T1000 (cell line): ENCODE results near the gene IGSF21.

Source experiments
- DNase-seq: peaks from one replicate; lab custom pipeline; 2025; ENCODE audit warnings: mixed read lengths; lab: John Stamatoyannopoulos, UW

IGSF21 gene

DNA sequence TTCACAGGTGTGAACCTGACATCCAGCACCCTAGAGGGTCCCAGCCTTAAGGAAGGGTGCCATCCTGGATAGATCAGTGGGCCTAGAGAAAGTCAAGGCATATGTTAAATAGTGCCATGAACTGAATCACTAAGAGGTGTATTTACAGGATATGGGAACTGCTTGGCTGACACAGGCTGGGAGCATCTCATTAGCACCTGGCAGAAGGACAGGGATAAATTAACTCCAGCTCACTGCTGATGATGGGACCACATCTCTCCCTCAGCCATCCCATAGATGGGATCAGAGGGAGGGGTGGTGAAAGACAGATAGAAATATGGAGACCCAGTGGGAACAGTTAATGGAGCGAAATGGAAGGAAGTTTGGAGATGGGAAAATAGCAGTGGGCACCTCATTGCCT is 122.0 kb downstream of the IGSF21 start:
- DNase-seq, result no peak

DNA sequence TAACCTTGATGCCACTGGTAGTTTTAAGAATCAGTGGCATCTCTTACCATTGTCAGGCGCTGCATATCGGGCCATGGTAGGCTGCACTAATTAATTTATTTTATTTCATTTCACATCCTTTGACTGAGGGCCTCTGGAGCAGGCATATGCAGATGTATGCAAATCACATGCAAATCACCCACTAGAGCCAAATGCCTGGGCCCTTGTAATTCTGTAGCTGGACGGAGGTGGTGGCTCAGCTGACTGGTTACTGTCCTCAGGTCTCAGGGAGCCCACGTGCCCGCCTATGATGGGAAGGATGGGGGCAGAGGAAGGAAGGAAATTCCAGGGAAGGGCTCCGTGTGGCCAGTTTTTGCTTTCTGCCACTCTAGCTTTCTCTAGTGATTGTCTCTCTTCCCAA is 122.7 kb downstream of the IGSF21 start:
- DNase-seq, result no peak

DNA sequence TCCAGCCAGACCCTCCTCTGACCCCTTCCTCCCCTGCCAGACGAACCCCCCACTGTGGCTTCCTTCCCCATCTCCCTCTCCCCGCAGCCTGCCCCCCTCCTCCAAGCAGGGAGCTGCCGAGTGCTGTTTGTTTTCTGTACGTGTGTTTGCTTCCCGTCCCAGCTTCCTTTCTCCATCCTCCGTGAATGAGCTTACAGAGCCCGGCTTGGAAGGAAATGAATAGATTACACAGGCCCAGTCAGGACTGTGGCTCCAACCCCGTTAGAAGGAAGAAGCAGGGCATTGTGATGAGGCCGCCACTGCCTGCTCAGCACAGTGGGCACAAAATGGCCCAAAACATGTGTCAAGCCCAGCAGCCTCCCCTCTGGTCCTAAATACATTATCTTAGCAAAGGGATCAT is 123.2 kb downstream of the IGSF21 start:
- DNase-seq, result no peak

DNA sequence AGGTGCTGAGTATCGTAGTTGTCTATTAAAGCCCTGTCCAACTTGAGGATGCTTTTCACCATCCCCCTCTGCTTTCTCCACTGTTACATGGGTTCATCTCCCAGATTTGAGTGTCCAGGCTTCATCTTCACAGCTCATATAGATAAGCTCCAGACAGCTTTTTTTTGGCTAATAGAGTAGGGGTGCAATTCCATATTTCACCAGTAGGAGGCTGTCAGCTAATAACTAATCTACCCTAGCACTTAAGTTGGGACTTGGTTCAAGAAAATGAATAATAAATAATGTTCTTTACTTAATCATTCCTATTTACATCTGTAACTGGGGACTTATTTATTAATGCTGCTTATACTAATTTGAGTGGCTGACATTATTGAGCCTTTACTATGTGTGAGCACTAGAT is 124.5 kb downstream of the IGSF21 start:
- no peak for DNase-seq

DNA sequence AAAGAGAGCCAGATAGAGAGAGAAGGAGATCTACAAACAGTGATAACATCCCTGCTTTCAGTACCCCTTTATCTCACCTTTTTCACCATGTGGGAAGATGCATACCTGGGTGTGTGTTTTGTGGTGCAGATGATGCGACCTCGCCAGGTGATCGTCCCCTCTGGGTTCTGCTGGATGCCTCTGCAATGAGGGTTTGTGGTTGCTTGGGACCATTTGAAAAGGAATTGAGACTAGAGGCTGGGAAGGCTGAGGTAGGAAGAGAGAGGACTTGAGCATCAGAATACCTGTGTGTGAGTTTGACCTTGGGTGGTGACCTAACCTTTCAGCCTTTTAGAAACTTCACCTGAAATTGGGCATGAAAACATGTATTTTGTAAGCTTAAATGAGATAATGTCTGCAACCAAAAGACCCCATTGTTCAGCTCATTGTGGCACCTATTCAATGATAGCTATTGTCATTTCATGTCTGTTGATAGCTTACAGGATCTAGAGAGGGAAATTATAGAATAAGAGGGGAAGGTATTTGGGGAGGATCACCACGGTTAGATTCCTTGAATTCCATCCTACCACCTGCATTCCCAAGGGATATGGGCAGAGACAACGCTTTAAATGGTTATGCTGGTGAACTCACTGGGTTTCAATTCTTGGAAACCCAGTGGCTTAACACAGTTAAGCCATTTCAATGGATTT is 125.7 kb downstream of the IGSF21 start:
- DNase-seq, result no peak

DNA sequence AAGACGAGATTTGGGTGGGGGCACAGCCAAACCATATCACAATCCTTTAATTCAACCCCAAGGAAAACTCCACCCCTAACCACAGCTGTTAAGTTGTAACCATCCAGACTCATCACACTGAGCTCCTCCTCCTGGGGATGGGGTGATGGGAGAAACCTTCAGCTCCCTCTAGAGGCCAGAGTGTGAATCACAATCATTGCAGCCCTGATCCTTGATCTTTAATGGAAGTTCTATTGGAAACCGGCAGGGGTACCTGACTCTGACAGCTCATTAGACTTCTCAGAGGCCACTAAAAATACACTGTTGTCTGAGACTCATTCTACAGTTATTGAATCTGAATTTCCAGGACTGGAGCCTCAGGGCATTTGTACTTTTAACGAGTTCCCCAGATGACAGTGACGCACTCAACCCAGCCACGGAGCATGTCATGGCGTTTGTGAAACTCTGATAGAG is 127.2 kb downstream of the IGSF21 start:
- DNase-seq, result no peak

DNA sequence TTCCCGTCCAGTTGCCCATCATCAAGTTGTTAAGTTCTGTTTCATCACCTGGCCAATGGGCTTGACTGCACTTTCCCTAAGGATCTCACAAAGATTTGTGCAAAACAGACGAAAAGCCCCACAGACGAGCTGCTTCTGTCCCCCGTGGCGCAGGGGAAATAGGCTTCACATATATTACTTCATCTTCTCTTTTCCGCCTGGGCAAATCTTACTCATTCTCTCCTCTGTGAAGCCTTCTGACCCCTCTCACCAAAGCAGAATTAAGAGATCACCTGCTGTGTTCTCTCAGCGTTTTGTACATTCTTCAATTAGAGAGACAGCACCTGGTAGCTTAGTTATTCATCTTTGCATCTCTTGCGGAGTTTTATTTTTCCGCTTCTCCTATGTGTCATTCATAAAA is 129.8 kb downstream of the IGSF21 start:
- DNase-seq, result no peak

DNA sequence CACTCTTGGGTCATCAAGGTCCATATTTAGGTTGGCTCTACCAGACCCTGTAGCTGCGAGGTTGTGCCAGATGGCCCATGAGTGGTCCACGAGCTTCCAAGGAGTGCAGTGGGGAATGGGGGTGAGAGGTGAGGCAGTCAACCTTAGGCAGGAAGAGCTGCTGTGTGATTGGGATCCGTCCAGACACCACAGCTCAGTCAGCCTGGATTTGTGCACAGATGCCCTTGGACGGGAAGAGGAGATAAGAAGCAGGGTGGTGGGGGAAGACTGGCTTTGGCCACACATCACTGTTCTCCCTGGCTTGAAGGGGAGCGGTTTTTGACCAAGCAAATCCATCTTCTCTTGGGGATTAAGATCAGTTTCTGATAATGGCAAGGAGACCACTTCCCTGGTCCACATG is 130.6 kb downstream of the IGSF21 start:
- DNase-seq, result no peak

DNA sequence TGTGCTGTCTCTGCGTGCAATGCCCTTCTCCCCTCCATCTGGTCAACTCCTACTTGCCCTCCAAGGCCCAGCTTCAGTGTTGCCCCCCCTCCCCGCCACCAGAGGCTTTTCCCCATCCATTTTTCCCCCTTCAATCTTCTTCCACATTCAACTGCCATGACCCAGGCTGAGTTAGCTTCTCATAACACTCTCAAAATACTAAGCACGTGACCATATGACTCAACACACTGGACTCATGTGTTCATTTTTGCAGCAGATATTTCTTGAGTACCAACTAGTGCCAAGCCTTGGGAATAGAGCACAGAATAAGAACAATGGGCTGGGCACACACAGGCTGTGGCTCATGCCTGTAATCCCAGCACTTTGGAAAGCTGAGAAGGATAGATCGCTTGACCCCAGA is 132.1 kb downstream of the IGSF21 start:
- no peak for DNase-seq

DNA sequence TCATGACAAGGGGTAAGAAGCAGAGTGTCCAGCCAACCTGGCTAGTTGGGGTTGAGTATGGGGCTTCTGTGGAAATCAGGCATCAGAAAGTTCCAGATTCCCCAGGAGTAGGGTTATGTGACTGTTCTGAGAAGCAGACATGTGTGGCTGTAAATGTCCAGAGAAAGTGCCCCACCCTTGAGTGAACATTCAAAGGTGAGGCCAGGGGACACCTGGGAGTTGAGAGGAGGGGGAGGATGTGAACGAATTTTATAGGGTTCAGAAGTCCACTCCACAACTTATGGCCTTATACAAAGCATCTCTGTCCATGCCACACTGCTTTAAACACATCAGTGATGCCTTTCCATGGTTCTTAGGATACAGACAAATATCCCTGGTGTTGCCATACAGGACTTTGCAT is 133.3 kb downstream of the IGSF21 start:
- no peak for DNase-seq

DNA sequence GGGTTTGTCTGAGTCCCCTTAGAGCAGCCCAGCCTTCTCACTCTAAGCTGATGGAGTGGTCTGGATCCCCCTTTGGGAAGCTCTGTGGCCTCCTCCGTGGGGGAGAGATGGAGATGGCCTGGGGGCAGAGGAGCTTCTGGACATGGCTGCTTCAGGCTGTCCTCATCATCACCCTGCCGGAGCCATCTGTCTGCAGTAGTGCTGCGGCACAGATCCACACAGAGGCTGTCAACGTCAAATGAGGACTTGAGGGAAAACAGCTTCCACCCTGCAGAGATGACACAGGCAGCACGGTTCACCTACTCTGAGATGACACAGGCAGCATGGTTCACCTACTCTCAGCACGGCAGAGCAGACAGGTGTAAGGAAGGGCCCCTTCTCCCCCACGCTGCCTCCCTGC is 134.3 kb downstream of the IGSF21 start:
- DNase-seq, result no peak

DNA sequence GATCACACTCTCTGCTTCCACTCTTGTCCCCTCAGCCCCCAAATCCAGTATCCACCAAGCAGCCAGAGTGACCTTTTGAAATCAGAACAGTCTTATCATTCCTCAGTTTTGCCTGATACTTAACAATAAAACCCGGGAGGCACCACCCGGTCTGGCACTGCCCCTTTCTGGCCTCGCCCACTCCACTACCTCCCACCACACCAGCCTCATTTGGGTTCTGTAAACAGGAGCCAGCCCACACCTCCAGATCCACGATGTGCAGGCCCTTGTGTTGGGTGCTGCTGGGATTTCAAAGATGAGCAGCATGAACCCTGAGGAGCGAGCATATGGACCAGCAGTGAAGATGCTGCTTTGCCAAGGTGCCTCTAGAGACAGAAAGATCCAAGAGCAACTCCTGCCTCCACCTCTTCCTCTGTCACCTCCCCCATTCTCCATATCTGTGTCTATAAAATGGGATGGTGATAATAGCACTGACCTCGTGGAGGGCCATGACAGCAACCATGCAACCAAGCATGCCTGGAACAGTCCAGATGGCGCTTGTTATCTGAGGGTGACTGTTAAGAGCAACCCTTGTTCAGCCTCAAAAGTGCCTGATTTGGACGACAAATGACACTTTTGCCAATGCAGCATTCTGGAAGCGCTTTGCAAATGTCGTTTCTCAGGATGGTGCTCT is 136.0 kb downstream of the IGSF21 start:
- DNase-seq, result no peak

DNA sequence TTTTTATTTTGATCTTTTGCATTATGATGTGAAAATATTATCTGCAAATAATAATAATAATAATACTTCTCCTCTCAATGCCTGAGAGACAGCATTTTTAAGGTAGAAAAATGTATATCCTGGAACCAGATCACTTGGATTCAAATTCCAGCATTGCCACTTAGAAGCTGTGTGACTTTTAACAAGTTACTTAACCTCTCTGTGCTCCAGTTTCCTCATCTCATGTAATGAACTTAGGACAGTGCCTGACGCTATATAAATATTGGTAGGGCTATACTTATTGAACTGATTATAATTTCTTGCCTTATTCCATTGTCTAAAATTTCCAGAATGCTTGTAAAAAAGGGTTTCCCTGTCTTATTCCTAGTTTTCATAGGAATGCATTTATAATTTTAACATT is 137.2 kb downstream of the IGSF21 start:
- DNase-seq, result no peak

DNA sequence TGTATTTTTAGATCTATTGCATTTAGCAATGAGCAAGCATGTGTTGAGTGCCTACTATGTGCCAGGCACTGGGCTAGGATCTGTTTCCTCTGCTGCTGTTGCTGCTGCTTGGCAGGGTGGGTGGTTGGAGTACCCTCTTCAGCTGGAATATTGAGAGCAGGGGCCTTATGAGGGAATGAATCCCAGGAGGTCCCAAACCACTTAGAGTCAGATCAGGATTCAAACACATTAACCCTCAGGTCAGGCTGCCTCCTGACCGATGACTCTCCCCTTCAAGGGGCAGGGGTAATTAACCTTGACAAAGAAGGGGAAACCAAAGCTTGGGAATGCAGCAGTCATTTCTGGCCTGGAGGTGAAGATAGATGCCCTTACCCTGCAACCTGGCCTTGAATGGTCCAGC is 138.0 kb downstream of the IGSF21 start:
- DNase-seq, result no peak

DNA sequence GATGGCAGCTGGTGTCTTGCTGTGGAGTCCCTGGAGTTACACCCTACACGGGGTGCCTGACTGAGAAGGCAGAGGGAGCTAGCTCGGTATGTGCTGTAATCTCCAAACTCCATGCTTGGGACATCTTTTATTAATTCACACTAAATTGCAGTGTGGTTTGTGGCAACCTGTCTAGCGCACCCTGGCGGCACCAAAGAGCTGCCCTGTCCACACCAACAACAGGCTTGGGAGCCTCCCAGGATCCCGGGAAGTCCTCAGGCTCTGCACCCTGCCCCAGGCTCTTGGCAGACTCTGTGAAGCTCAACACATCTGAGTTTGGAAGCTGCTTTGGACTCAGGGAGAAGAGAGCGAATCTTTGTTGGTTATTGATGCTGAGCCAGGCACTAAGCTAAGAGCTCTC is 138.9 kb downstream of the IGSF21 start:
- DNase-seq, result no peak

DNA sequence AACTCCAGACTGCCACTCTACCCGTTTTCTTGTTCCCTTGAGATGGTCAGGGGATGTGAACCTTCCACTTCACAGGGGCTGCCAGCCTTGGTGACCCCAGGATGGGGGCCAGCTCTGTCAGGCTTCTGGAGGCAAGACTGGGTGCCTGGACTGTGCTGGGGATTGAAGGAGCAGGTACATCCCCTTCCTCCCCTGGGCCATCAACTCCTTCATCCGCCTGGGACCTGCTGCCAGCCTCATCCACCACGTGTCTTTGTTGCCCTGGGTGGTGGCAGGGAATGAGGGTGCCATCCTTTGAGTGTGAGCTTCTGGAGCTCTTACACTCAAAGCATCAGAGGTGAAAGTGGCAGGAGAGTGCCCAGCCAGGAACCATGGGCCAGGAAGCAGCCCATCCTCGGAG is 139.6 kb downstream of the IGSF21 start:
- DNase-seq, result no peak

DNA sequence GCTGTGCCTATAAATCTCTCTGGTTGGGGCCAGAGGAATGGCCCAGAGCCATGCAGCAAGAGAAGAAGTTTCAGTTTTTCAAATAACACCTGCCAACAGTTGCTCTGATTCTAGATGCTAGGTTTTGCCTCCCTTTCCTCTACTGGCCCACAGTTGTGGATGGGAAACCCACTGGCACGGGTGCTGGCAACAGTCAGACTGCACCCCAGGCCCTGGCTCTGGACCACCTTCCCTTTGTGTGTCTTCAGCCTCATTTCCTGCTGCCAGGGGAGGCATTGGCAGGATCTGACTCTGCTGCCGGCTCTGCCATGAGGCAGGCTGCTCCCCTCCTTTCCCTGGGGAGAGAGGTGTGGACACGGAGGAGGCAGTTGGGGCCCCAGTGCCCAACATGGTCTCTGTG is 142.0 kb downstream of the IGSF21 start:
- DNase-seq, result no peak

DNA sequence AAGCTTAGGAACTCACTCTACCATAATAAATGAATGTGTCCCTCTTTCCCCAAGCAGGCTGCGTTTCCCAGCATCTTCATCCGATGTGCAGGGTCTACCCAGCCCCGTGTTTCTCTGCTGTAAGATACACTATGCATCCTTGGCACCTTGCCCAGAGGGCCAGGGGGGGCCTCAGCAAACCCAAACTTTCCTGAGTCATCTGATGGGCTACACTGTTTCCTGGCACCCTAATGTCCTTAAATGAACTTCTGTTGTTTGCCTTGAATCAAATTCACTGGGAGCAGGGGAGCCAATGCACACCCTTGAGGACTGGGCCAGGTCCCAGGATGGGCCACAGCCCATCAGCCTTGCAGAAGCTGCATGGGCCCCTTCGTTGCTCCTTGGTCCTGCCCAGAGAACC is 145.5 kb downstream of the IGSF21 start:
- no peak for DNase-seq

DNA sequence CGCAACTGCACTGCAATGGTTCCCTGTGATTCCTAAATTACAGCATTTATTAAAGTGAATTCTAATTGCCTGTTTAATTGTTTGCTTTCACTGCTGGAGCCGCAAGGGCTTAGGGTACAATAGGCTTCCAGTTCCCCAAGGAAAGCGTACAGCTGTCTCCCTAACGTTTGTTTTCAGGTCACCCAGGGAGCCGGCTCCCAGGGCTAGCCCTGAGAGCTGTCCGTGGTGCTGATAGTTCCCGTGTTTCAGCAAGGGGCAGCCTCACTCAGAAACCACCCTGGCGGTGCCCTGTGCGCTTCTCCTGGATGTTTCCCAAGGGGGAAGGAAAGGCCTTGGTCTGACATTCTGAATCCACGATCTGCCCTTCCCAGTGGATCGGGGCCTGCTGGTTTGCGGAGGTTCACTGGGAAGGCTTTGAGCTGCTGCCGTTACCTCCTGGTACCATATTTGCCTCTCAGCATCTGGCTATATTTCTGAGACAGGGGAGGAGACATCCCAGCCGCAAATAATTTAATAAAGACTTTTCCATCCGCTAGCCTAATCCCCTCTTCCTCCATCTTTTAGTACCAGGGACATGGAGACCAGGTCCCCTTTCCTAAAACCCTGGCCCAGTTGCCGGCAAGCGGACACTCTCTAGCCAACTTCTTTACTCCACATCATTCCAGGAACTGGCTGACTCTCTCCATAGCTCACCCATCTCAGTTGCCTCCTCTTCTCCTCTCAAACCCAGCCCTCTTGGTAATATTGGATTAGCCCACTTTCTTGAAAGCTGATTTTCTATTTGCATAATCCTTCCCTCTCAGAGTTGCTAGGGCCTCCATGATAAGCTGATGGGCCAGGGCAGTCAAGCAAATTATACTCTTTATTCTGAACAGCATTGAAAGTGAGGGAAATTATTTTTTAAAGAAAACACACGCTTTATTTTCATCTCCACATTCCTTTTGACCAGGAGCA is 149.0 kb downstream of the IGSF21 start:
- DNase-seq, result peak; percentile 9

DNA sequence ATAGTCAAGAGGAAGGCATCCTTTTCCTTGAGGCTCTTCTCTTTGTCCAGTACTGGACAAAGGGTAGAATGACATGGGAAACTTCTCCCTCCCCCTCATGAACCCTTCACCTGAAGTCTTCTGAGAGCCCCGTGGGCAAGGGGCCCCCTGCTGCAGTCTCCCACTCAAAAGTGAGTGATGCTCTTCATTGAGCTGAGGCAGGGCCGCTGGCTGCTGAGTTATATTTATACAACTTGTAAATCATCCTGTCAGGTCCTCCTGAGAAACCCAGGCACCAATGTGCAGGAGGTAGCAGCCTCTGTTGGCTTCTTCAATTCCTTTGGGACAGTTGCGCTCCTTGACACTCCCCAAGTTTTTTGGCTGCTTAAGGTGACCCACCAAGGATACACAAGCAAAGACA is 150.2 kb downstream of the IGSF21 start:
- no peak for DNase-seq

DNA sequence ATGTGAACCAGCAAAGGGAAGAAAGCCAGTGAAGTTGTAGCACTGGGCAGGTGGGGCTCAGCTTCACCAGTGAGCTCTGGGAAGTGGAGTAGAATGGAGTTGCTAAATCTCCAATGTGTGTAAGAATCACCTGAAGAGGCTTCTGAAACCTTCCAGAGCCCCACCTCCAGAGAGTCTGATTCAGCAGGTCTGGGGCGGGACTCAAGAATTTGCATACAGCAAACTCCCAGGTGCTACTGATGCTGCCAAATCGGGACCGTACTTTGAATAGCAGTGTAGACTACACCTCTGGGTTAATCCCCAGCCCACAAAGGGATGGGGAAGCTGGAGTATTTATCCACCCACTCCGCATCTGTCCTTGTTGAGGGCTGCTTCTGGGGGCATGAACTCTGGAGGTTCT is 154.3 kb downstream of the IGSF21 start:
- DNase-seq, result no peak

DNA sequence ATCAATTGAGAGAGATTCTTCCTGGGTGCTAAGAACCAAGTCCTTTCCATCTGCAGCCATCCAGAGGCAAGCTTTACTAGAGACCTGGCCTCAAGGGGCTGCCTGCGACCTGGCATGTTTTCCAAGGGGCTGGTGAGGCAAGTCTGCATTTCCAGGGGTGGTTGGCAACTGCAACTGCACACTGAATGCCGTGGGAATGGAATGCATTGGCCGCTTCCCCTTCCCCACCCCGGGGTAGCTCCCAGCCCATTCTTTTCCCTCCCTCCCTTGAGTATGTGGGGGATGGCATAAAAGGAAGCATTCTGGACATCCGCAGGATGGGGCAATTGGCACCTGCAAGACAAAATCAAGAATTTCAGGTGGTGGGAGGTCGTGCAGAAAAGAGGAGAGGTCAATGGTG is 155.1 kb downstream of the IGSF21 start:
- DNase-seq, result no peak
